Endothelial cell (in vitro differentiated cells): ENCODE data around the gene ATP2B2. TPM values are rescaled to one million over a fixed set of nuclear protein-coding genes. Genes with fewer than 3 reads are reported as not detected.

ENCODE experiments used
- DNase-seq: peaks from one replicate; pipeline ENCODE4 v3.0.0; 2021; ENCODE audit warnings: low spot score
- H3K27ac Mint-ChIP-seq: one replicate; pipeline ENCODE4 v1.8.0; 2021; ENCODE audit warnings: mixed read lengths, inconsistent platforms; ENCODE audit not compliant: unreplicated experiment
- H3K27me3 Mint-ChIP-seq: one replicate; pipeline ENCODE4 v1.8.0; 2021; ENCODE audit warnings: mild to moderate bottlenecking, moderate library complexity, mixed read lengths, inconsistent platforms; ENCODE audit not compliant: unreplicated experiment
- H3K36me3 Mint-ChIP-seq: one replicate; pipeline ENCODE4 v1.8.0; 2021; ENCODE audit warnings: mild to moderate bottlenecking, low read depth, mixed read lengths, inconsistent platforms; ENCODE audit not compliant: unreplicated experiment
- H3K4me1 Mint-ChIP-seq: one replicate; pipeline ENCODE4 v1.8.0; 2021; ENCODE audit warnings: mild to moderate bottlenecking, mixed read lengths, inconsistent platforms; ENCODE audit not compliant: unreplicated experiment
- H3K4me3 Mint-ChIP-seq: one replicate; pipeline ENCODE4 v1.8.0; 2021; ENCODE audit warnings: mild to moderate bottlenecking, mixed read lengths, inconsistent platforms; ENCODE audit not compliant: unreplicated experiment
- H3K9me3 Mint-ChIP-seq: one replicate; pipeline ENCODE4 v1.8.0; 2021; ENCODE audit warnings: mixed read lengths, inconsistent platforms; ENCODE audit not compliant: unreplicated experiment
- CTCF ChIP-seq: fragments of 200-600 bp; sonication (generic); IDR thresholded peaks from one replicate; pipeline ENCODE4 v1.5.0; 2021; ENCODE audit warnings: antibody characterized with exemption; ENCODE audit not compliant: unreplicated experiment
- total RNA-seq: library from RNA; stranded (reverse); fragmentation: NEBNext Ultra II Directional; extraction: Animal tissue kit (Norgen Biotek cat#: 25700); gene quantifications from one replicate; pipeline ENCODE4 v1.2.1, GENCODE V29; 2021; ENCODE audit not compliant: unreplicated experiment

The ATP2B2 gene
- total RNA-seq, 1 donor from 2014 or later: 1.7 TPM

GRCh38 chr3:10393514-10393913 lies 111.9 kb downstream of the ATP2B2 start:
- H3K4me1 Mint-ChIP-seq: no peaks in the 10 kb centered on the region
- no peak for TF ChIP-seq CTCF
- H3K4me3 Mint-ChIP-seq: no peak overlapping the region
- peaks cover 8% of the 10 kb centered on the region for H3K9me3 Mint-ChIP-seq
- no peak overlapping the region for H3K27ac Mint-ChIP-seq
- H3K36me3 Mint-ChIP-seq: peaks cover 11% of the 10 kb centered on the region
- no peak for DNase-seq
- peaks cover 16% of the 10 kb centered on the region for H3K27me3 Mint-ChIP-seq

GRCh38 chr3:10392906-10393461 lies 112.4 kb downstream of the ATP2B2 start:
- no peak for TF ChIP-seq CTCF
- Mint-ChIP-seq H3K4me1 (no peaks in the 10 kb centered on the region), H3K9me3 (peaks cover 12% of the 10 kb centered on the region), H3K27me3 (peaks cover 16% of the 10 kb centered on the region), H3K36me3 (peaks cover 12% of the 10 kb centered on the region), H3K4me3 (no peak overlapping the region), H3K27ac (no peak overlapping the region)
- DNase-seq: no peak

- H3K27ac Mint-ChIP-seq: no peak overlapping the region
- H3K9me3 Mint-ChIP-seq: peaks cover 17% of the 10 kb centered on the region
- DNase-seq: no peak
- H3K27me3 Mint-ChIP-seq: peaks cover 13% of the 10 kb centered on the region
- H3K36me3 Mint-ChIP-seq: peaks cover 17% of the 10 kb centered on the region
- no peak overlapping the region for H3K4me3 Mint-ChIP-seq
- H3K4me1 Mint-ChIP-seq: no peaks in the 10 kb centered on the region
- no peak for TF ChIP-seq CTCF
These were observed 113.1 kb downstream of the ATP2B2 start for GRCh38 chr3:10392244-10392643.

- Mint-ChIP-seq H3K27ac (no peak overlapping the region), H3K27me3 (peaks cover 15% of the 10 kb centered on the region), H3K36me3 (peaks cover 24% of the 10 kb centered on the region), H3K4me1 (no peaks in the 10 kb centered on the region), H3K4me3 (no peak overlapping the region), H3K9me3 (peaks cover 17% of the 10 kb centered on the region)
- TF ChIP-seq CTCF: no peak
- DNase-seq: no peak
These were observed 114.0 kb downstream of the ATP2B2 start for GRCh38 chr3:10391391-10391790.

- Mint-ChIP-seq H3K27me3 (peaks cover 13% of the 10 kb centered on the region), H3K4me3 (no peak overlapping the region), H3K9me3 (peaks cover 17% of the 10 kb centered on the region), H3K4me1 (no peaks in the 10 kb centered on the region), H3K27ac (no peak overlapping the region), H3K36me3 (peaks cover 24% of the 10 kb centered on the region)
- no peak for DNase-seq
- no peak for TF ChIP-seq CTCF
These were observed 114.6 kb downstream of the ATP2B2 start for GRCh38 chr3:10390641-10391373.
